GM06990 (cell line): ENCODE data around the gene PTEN.
"Not testable (repeated sequence)": the region's sequence is repeated elsewhere in the genome, so short reads cannot be mapped to it uniquely, and the experiment has no call there.

Source experiments
- DNase-seq: peaks from one replicate; pipeline ENCODE4 v3.0.0-alpha.2; 2011; ENCODE audit not compliant: insufficient read length; ENCODE audit errors: extremely low read depth
- H3K27me3 ChIP-seq: replicated peaks from 2 replicates; pipeline ENCODE4 v1.6.0; 2011; ENCODE audit warnings: low read length; ENCODE audit not compliant: control insufficient read depth, insufficient read depth
- H3K36me3 ChIP-seq: 2 replicates; pipeline ENCODE4 v1.5.1; 2011; ENCODE audit warnings: low read length; ENCODE audit not compliant: control insufficient read depth, insufficient read depth
- H3K4me3 ChIP-seq: replicated peaks from 2 replicates; pipeline ENCODE4 v1.5.1; 2011; ENCODE audit warnings: low read depth, mild to moderate bottlenecking, control low read depth, low read length
- TF ChIP-seq, protein P1 (sequence below): IDR thresholded peaks from 2 replicates; pipeline ENCODE4 v1.5.1; 2011; ENCODE audit warnings: low read length, control low read depth, mild to moderate bottlenecking, inconsistent platforms; ENCODE audit not compliant: insufficient read depth, poor library complexity, severe bottlenecking

The PTEN gene

GRCh38 chr10:87818505-87819288 lies 44.7 kb upstream of the PTEN start:
- no peaks in the 10 kb centered on the region for H3K27me3 ChIP-seq
- no peak for DNase-seq

DNA sequence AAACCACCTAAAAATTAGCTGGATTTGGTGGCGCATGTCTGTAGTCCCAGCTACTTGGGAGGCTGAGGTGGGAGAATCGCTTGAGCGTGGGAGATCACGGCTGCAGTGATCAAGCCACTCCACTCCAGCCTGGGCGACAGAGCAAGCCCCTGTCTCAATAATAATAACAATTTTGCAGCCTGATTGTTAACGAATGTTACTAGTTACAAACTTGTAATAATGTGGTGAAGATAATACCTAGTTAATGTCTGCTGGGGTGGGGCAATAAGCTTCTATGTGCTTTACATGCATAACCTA lies 44.2 kb upstream of the PTEN start:
- Histone ChIP-seq H3K4me3 (no peak overlapping the region), H3K27me3 (no peaks in the 10 kb centered on the region), H3K36me3 (no peaks in the 10 kb centered on the region)
- TF ChIP-seq, protein P1, sequence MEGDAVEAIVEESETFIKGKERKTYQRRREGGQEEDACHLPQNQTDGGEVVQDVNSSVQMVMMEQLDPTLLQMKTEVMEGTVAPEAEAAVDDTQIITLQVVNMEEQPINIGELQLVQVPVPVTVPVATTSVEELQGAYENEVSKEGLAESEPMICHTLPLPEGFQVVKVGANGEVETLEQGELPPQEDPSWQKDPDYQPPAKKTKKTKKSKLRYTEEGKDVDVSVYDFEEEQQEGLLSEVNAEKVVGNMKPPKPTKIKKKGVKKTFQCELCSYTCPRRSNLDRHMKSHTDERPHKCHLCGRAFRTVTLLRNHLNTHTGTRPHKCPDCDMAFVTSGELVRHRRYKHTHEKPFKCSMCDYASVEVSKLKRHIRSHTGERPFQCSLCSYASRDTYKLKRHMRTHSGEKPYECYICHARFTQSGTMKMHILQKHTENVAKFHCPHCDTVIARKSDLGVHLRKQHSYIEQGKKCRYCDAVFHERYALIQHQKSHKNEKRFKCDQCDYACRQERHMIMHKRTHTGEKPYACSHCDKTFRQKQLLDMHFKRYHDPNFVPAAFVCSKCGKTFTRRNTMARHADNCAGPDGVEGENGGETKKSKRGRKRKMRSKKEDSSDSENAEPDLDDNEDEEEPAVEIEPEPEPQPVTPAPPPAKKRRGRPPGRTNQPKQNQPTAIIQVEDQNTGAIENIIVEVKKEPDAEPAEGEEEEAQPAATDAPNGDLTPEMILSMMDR = no peak
- DNase-seq = no peak

More at GRCh38 chr10:87818505-87819288, 44.7 kb upstream of the PTEN start:
- Histone ChIP-seq H3K4me3 (peak overlapping the region; percentile 80), H3K36me3 (no peaks in the 10 kb centered on the region)
- TF ChIP-seq, protein P1 = peak; percentile 31

GRCh38 chr10:87826653-87827052 lies 36.8 kb upstream of the PTEN start:
- Histone ChIP-seq H3K4me3 (no peak overlapping the region), H3K36me3 (no peaks in the 10 kb centered on the region), H3K27me3 (no peaks in the 10 kb centered on the region)
- TF ChIP-seq, protein P1 = no peak
- DNase-seq = no peak

DNA sequence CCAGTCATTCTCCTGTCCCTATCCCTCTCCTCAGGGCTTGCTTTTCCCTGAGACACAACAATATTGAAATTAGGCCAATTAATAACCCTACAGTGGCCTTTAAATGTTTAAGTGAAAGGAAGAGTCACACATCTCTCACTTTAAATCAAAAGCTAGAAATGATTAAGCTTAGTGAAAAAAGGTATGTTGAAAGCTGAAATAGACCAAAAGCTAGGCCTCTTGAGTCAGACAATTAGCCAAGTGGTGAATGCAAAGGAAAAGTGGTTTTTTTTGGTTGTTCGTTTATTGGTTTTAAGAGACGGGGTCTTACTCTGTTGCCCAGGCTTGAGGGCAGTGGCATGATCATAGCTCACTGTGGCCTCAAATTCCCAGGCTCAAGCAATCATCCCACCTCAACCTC lies 35.7 kb upstream of the PTEN start:
- TF ChIP-seq, protein P1 = no peak
- no peaks in the 10 kb centered on the region for H3K27me3 ChIP-seq

GRCh38 chr10:87829051-87829450 lies 34.4 kb upstream of the PTEN start:
- not testable (repeated sequence) for DNase-seq, H3K4me3 ChIP-seq, H3K36me3 ChIP-seq, H3K27me3 ChIP-seq

More for the DNA sequence above, 35.7 kb upstream of the PTEN start:
- H3K36me3 ChIP-seq = no peaks in the 10 kb centered on the region
- DNase-seq = no peak
- H3K4me3 ChIP-seq = no peak overlapping the region

DNA sequence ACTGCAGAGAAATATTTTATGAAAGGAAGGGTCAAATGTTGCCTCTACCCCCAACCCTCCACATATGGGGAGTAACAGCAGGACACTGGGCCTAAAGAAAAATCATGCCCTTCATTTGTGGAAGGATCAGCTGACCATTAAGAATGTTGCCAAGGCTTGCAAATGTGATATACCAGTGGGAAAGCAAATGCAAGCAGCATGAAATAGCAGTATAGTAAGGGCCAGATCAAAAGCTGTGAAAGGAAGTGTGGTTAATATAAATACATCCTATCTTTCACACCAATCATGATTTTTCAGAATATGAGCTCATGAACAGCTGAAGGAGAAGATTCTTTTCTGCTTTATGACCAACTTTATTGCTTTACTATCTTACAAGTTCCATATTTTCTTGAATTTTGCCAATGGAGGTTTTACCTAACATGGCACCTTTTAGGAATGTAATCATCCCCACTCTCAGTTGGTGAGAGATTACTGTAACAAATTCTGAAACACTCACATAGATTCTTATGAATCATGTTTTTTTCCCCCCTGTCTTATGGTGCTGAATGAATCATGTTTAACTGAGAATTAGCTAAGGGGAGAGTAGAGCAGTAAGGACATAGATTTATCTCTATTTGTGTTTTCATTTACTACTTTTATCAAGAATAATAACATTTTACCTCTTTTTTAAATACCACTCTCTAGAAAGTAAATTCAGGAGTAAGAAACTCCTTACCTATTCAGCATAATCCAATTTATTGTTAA lies 33.3 kb upstream of the PTEN start:
- TF ChIP-seq, protein P1 = no peak
- no peak for DNase-seq
- H3K27me3 ChIP-seq = no peaks in the 10 kb centered on the region
- H3K36me3 ChIP-seq = no peaks in the 10 kb centered on the region
- no peak overlapping the region for H3K4me3 ChIP-seq
